Endometrial microvascular endothelial cells (primary cell): Measurements from ENCODE around the gene ZNF180. TPM values are rescaled to one million over a fixed set of nuclear protein-coding genes. Genes with fewer than 3 reads are reported as not detected.
"Not testable (repeated sequence)": the region's sequence is repeated elsewhere in the genome, so short reads cannot be mapped to it uniquely, and the experiment has no call there.

Experiments used
- in situ Hi-C: cut with HindIII; loops from 2 replicates; pipeline ENCODE4 v1.10.0; 2017; ENCODE audit warnings: low sequenced_read_pairs, low pct_unique_long_range_greater_than_20kb; ENCODE audit errors: inconsistent ontology term
- total RNA-seq: library from RNA; depleted of rRNA; stranded (reverse); fragments of >200 nt; gene quantifications from one replicate; pipeline ENCODE4 v1.2.3, GENCODE V29; 2015; ENCODE audit errors: inconsistent ontology term

ZNF180 gene
- total RNA-seq, result 5.8 TPM

- in situ Hi-C loops, result no loop called here
Observed at GRCh38 chr19:44499962-44500949, at the start of gene ZNF180. ZNF180 (minus strand) TSS chr19:44500522; CDS start chr19:44497334, 3,188 bp downstream.

GRCh38 chr19:44549507-44549906 is 49.2 kb upstream of the ZNF180 start:
- in situ Hi-C loops, result no loop called here

- in situ Hi-C loops, result no loop called here
Observed at GRCh38 chr19:44548736-44549135, 48.4 kb upstream of the ZNF180 start.

- in situ Hi-C loops, result no loop called here
Observed at GRCh38 chr19:44544031-44544430, 43.7 kb upstream of the ZNF180 start.

- in situ Hi-C loops, result no loop called here
Observed at GRCh38 chr19:44542671-44543070, 42.3 kb upstream of the ZNF180 start.

GRCh38 chr19:44540736-44541135 is 40.4 kb upstream of the ZNF180 start:
- in situ Hi-C loops, result no loop called here

GRCh38 chr19:44539991-44540390 is 39.7 kb upstream of the ZNF180 start:
- in situ Hi-C loops, result no loop called here

GRCh38 chr19:44539236-44539826 is 39.0 kb upstream of the ZNF180 start:
- in situ Hi-C loops, result no loop called here

GRCh38 chr19:44535361-44535760 is 35.0 kb upstream of the ZNF180 start:
- in situ Hi-C loops, result not testable (repeated sequence)

- in situ Hi-C loops, result no loop called here
Observed at GRCh38 chr19:44532819-44533218, 32.5 kb upstream of the ZNF180 start.

GRCh38 chr19:44530777-44531176 is 30.5 kb upstream of the ZNF180 start:
- in situ Hi-C loops, result no loop called here

- in situ Hi-C loops, result no loop called here
Observed at GRCh38 chr19:44529536-44529935, 29.2 kb upstream of the ZNF180 start, which contains the start of gene CEACAM20. CEACAM20 (minus strand) TSS chr19:44529675; CDS start chr19:44529509, 166 bp downstream.

- in situ Hi-C loops, result no loop called here
Observed at GRCh38 chr19:44527554-44527953, 27.2 kb upstream of the ZNF180 start.

GRCh38 chr19:44525721-44526430 is 25.6 kb upstream of the ZNF180 start:
- in situ Hi-C loops, result no loop called here

GRCh38 chr19:44521370-44521769 is 21.0 kb upstream of the ZNF180 start:
- in situ Hi-C loops, result no loop called here

- in situ Hi-C loops, result no loop called here
Observed at GRCh38 chr19:44517146-44517545, 16.8 kb upstream of the ZNF180 start.

GRCh38 chr19:44515907-44516306 is 15.6 kb upstream of the ZNF180 start:
- in situ Hi-C loops, result no loop called here

GRCh38 chr19:44515031-44515430 is 14.7 kb upstream of the ZNF180 start:
- in situ Hi-C loops, result no loop called here
